HepG2 (cell line): ENCODE data around the gene RRP9. TPM values are rescaled to one million over a fixed set of nuclear protein-coding genes. Genes with fewer than 3 reads are reported as not detected.

Source experiments
- DPF2 ChIP-seq: sonication (generic); formaldehyde crosslinking; IDR thresholded peaks from 2 replicates; pipeline ENCODE4 v1.4.0; 2020; ENCODE audit warnings: mild to moderate bottlenecking, low read depth, missing genetic modification reagents, borderline replicate concordance
- HOXA9 ChIP-seq: sonication (generic); formaldehyde crosslinking; IDR thresholded peaks from 2 replicates; pipeline ENCODE4 v1.8.1; 2022; ENCODE audit warnings: missing genetic modification reagents, mild to moderate bottlenecking, moderate library complexity, borderline replicate concordance
- NFKBIZ ChIP-seq: IDR thresholded peaks from 2 replicates; pipeline ENCODE4 v1.6.1; 2018; ENCODE audit warnings: missing genetic modification reagents, missing compliant biosample characterization
- NONO ChIP-seq, 2 experiments: fragments of 450-650 bp in 1 of 2; sonication (generic) in 1 of 2; formaldehyde crosslinking in 1 of 2; IDR thresholded peaks in 1 of 2; conservative IDR thresholded peaks in 1 of 2; 2 replicates each; pipeline versions ENCODE4 v1.6.1 to v1.8.0; 2017 to 2022; ENCODE audit warnings: mild to moderate bottlenecking in 1 of 2, missing genetic modification reagents in 1 of 2, moderate library complexity in 1 of 2
- RFX1 ChIP-seq: fragments of 450-650 bp; IDR thresholded peaks from 2 replicates; pipeline ENCODE4 v1.6.1; 2017
- SMYD3 ChIP-seq: sonication (generic); formaldehyde crosslinking; IDR thresholded peaks from 2 replicates; pipeline ENCODE4 v1.8.1; 2023; ENCODE audit warnings: mild to moderate bottlenecking, missing genetic modification reagents
- SPEN ChIP-seq: sonication (generic); formaldehyde crosslinking; IDR thresholded peaks from 2 replicates; pipeline ENCODE4 v1.5.1; 2020; ENCODE audit warnings: low read depth, mild to moderate bottlenecking, missing genetic modification reagents
- TEAD3 ChIP-seq: optimal IDR thresholded peaks from 2 replicates; pipeline ENCODE3; 2016; ENCODE audit warnings: borderline replicate concordance
- ZC3H4 ChIP-seq: sonication (generic); formaldehyde crosslinking; IDR thresholded peaks from 2 replicates; pipeline ENCODE4 v1.4.0; 2020; ENCODE audit warnings: missing genetic modification reagents, borderline replicate concordance
- ZNF124 ChIP-seq: sonication (generic); formaldehyde crosslinking; IDR thresholded peaks from 2 replicates; pipeline ENCODE4 v1.4.0; 2020; ENCODE audit warnings: missing genetic modification reagents
- ZNF235 ChIP-seq: sonication (generic); formaldehyde crosslinking; IDR thresholded peaks from 2 replicates; pipeline ENCODE4 v1.8.1; 2023; ENCODE audit warnings: mild to moderate bottlenecking, missing genetic modification reagents, borderline replicate concordance
- ZNF274 ChIP-seq: sonication (generic); formaldehyde crosslinking; IDR thresholded peaks from 2 replicates; pipeline ENCODE4 v1.5.1; 2020; ENCODE audit warnings: mild to moderate bottlenecking, missing genetic modification reagents
- ZNF451 ChIP-seq: sonication (generic); formaldehyde crosslinking; IDR thresholded peaks from 2 replicates; pipeline ENCODE4 v1.5.0; 2020; ENCODE audit warnings: mild to moderate bottlenecking, missing genetic modification reagents
- ZNF460 ChIP-seq: sonication (generic); formaldehyde crosslinking; IDR thresholded peaks from 2 replicates; pipeline ENCODE4 v1.5.1; 2020; ENCODE audit warnings: missing genetic modification reagents, mild to moderate bottlenecking, borderline replicate concordance
- ZNF780A ChIP-seq: sonication (generic); formaldehyde crosslinking; IDR thresholded peaks from 2 replicates; pipeline ENCODE4 v1.8.0; 2022; ENCODE audit warnings: mild to moderate bottlenecking, missing genetic modification reagents, moderate library complexity
- polyA plus RNA-seq, 8 experiments: library from polyadenylated mRNA; depleted of rRNA in 3 of 8; stranded (reverse) in 7 of 8; unstranded in 1 of 8; fragments of >200 nt; fragmentation: Illumina TruSeq in 4 of 8; extraction: Trizol in 4 of 8; gene quantifications; 2 replicates each; pipeline versions ENCODE4 v1.2.1 to v1.2.3, GENCODE V29; 2011 to 2016; ENCODE audit warnings: low read depth in 4 of 8, missing spikeins in 1 of 8, mixed read lengths in 1 of 8; ENCODE audit not compliant: insufficient read depth in 1 of 8
- total RNA-seq, 5 experiments: library from RNA; depleted of rRNA; stranded (reverse); fragments of >200 nt; fragmentation: Illumina TruSeq; extraction: Trizol; gene quantifications; 2 replicates each; pipeline ENCODE4 v1.2.3, GENCODE V29; 2016; ENCODE audit warnings: low read depth in 1 of 5
- TF ChIP-seq, protein P1 (sequence below): sonication (generic); formaldehyde crosslinking; IDR thresholded peaks from 2 replicates; pipeline ENCODE4 v1.5.0; 2020; ENCODE audit warnings: mild to moderate bottlenecking, missing genetic modification reagents, borderline replicate concordance
- TF ChIP-seq, protein P2 (sequence below): sonication (generic); formaldehyde crosslinking; IDR thresholded peaks from 2 replicates; pipeline ENCODE4 v1.9.0; 2022; ENCODE audit warnings: missing genetic modification reagents, mild to moderate bottlenecking, borderline replicate concordance
- TF ChIP-seq, protein P3 (sequence below): conservative IDR thresholded peaks from 2 replicates; pipeline ENCODE4 v1.6.1; 2018; ENCODE audit warnings: missing genetic modification reagents
- TF ChIP-seq, protein P4 (sequence below): sonication (generic); formaldehyde crosslinking; IDR thresholded peaks from 2 replicates; pipeline ENCODE4 v1.8.0; 2022; ENCODE audit warnings: missing genetic modification reagents, mild to moderate bottlenecking, inconsistent platforms, borderline replicate concordance

RRP9 gene
- total and polyA plus RNA-seq, 2 of the 13 experiments (the other 11 are each of a cell fraction or from before 2014, with no cell fraction given) = 14.8 to 44.0 TPM

DNA sequence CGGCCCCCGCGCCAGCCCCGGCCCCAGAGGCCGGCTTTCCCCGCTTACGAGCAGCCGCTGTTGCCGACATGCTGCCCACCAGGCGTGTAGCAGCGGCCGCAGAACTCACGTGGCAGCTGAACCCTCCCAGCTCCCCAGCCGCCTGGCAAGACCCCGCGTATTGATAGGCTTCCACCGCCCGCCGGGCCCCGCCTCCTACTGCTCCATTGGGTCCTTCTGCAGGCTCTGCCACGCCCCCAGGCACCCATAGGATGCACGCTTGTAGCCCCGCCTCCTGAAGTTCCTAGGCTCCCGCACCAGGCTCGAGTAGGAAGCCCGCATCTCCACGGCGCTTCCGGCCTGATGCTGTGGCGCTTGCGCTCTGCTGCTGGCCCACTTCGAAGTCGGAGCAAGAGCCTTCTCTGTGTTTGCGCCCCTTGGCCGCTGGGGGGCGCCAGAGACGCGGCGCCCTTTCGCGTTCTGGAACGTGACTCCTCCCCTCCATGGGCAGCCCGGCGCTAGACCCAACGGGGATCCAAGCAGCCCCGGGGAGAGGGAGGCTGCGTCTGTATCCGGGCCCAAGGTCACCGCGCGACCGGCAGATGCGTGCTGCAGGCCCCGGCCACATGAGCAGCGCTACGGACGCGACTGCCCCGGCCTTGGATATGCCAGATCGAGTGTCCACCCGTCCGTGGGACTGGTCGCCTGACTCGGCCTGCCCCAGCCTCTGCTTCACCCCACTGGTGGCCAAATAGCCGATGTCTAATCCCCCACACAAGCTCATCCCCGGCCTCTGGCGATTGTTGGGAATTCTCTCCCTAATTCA is at the start of gene RRP9, which contains the start of gene PARP3 (continued):
- TF ChIP-seq NONO (IDR thresholded peaks at IDR 0.05) (no peak), NONO (CRISPR knock-in tag; conservative IDR thresholded peaks at IDR 0.05) (peak; percentile 89), NFKBIZ (peak; percentile 63; the same call in 1 of the 2 replicates), ZNF274 (peak; percentile 78; the same call in 1 of the 2 replicates), ZNF460 (no peak; the same call in 1 of the 2 replicates), ZNF124 (CRISPR knock-in tag) (no peak), ZNF451 (CRISPR knock-in tag) (peak; percentile 88; the same call in 1 of the 2 replicates), HOXA9 (CRISPR knock-in tag) (no peak), DPF2 (CRISPR knock-in tag) (0 out of 2 replicates have a peak, but pooled peaks have one; percentile 26), ZC3H4 (no peak), ZNF780A (no peak), SMYD3 (no peak), TEAD3 (CRISPR knock-in tag) (peak; percentile 88), ZNF235 (CRISPR knock-in tag) (peak; percentile 47; the same call in 1 of the 2 replicates), RFX1 (no peak), SPEN (CRISPR knock-in tag) (peak; percentile 30; the same call in 1 of the 2 replicates)
- TF ChIP-seq, protein P1, sequence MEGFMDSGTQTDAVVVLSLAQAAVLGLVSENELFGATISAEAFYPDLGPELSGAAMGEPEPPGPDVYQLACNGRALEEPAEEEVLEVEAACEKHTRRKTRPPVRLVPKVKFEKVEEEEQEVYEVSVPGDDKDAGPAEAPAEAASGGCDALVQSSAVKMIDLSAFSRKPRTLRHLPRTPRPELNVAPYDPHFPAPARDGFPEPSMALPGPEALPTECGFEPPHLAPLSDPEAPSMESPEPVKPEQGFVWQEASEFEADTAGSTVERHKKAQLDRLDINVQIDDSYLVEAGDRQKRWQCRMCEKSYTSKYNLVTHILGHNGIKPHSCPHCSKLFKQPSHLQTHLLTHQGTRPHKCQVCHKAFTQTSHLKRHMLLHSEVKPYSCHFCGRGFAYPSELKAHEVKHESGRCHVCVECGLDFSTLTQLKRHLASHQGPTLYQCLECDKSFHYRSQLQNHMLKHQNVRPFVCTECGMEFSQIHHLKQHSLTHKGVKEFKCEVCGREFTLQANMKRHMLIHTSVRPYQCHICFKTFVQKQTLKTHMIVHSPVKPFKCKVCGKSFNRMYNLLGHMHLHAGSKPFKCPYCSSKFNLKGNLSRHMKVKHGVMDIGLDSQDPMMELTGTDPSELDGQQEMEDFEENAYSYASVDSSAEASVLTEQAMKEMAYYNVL = peak; percentile 59; the same call in 1 of the 2 replicates
- TF ChIP-seq, protein P2, sequence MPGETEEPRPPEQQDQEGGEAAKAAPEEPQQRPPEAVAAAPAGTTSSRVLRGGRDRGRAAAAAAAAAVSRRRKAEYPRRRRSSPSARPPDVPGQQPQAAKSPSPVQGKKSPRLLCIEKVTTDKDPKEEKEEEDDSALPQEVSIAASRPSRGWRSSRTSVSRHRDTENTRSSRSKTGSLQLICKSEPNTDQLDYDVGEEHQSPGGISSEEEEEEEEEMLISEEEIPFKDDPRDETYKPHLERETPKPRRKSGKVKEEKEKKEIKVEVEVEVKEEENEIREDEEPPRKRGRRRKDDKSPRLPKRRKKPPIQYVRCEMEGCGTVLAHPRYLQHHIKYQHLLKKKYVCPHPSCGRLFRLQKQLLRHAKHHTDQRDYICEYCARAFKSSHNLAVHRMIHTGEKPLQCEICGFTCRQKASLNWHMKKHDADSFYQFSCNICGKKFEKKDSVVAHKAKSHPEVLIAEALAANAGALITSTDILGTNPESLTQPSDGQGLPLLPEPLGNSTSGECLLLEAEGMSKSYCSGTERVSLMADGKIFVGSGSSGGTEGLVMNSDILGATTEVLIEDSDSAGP (CRISPR knock-in tag) = peak; percentile 93
- TF ChIP-seq, protein P3, sequence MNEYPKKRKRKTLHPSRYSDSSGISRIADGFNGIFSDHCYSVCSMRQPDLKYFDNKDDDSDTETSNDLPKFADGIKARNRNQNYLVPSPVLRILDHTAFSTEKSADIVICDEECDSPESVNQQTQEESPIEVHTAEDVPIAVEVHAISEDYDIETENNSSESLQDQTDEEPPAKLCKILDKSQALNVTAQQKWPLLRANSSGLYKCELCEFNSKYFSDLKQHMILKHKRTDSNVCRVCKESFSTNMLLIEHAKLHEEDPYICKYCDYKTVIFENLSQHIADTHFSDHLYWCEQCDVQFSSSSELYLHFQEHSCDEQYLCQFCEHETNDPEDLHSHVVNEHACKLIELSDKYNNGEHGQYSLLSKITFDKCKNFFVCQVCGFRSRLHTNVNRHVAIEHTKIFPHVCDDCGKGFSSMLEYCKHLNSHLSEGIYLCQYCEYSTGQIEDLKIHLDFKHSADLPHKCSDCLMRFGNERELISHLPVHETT (CRISPR knock-in tag) = peak; percentile 90; the same call in 1 of the 2 replicates
- TF ChIP-seq, protein P4, sequence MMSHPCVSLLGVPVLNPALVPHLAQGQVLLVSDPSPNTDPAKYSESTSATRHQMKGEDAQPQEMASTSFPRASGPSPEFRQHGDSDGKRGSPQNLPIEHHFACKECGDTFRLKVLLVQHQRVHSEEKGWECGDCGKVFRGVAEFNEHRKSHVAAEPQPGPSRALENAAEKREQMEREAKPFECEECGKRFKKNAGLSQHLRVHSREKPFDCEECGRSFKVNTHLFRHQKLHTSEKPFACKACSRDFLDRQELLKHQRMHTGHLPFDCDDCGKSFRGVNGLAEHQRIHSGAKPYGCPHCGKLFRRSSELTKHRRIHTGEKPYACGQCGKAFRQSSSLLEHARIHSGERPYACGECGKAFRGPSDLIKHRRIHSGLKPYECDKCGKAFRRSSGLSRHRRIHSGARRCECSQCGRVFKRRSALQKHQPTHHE (CRISPR knock-in tag) = peak; percentile 51; the same call in 1 of the 2 replicates
